SK-N-SH (cell line): Measurements from ENCODE around the gene ANO4. TPM values are rescaled to one million over a fixed set of nuclear protein-coding genes. Genes with fewer than 3 reads are reported as not detected.

Source experiments
- CTCF ChIA-PET: fragments of 300-600, 350-600 bp; formaldehyde crosslinking; extraction: SDS; loops from one replicate; lab custom pipeline; 2021; lab: Yijun Ruan, JAX
- POLR2A ChIA-PET: fragments of 350-600 bp; sonication (Branson Sonifier 250); formaldehyde crosslinking; extraction: SDS; loops from one replicate; lab custom pipeline; 2020; ENCODE audit warnings: antibody characterized with exemption, inconsistent platforms; lab: Yijun Ruan, JAX
- DNase-seq: peaks from one replicate; pipeline ENCODE4 v3.0.0; 2012
- H2AFZ ChIP-seq: fragments of 200-600 bp; sonication (generic); 2 replicates; pipeline ENCODE4 v1.8.1; 2016; ENCODE audit warnings: antibody characterized with exemption, mild to moderate bottlenecking, low read depth
- H3F3A ChIP-seq: fragments of 200-600 bp; sonication (generic); replicated peaks from 2 replicates; pipeline ENCODE3; 2016; ENCODE audit warnings: antibody characterized with exemption, mild to moderate bottlenecking; ENCODE audit not compliant: insufficient read depth
- H3K27ac ChIP-seq, 2 experiments: fragments of 200-500 bp in 1 of 2; fragments of 200-600 bp in 1 of 2; sonication (Bioruptor generic) in 1 of 2; sonication (generic), shearing (Covaris generic) in 1 of 2; 2 replicates each; pipeline versions ENCODE4 v1.5.1 to v1.6.1; 2014 to 2016; ENCODE audit warnings: low read depth in 2 of 2, inconsistent platforms in 1 of 2, low read length in 1 of 2, mild to moderate bottlenecking in 1 of 2, mixed read lengths in 1 of 2
- H3K27me3 ChIP-seq: fragments of 200-600 bp; sonication (generic), shearing (Covaris generic); 2 replicates; pipeline ENCODE4 v1.6.1; 2016; ENCODE audit warnings: mixed run types; ENCODE audit not compliant: insufficient read depth
- H3K36me3 ChIP-seq, 2 experiments: fragments of 200-500 bp in 1 of 2; fragments of 200-600 bp in 1 of 2; sonication (Bioruptor generic) in 1 of 2; sonication (generic) in 1 of 2; replicated peaks in 1 of 2; 2 replicates each; pipeline versions ENCODE3 to v1.5.1; 2014 to 2016; ENCODE audit warnings: low read length in 1 of 2, mild to moderate bottlenecking in 1 of 2; ENCODE audit not compliant: insufficient read depth in 2 of 2, control insufficient read depth in 1 of 2
- H3K4me1 ChIP-seq, 2 experiments: fragments of 200-500 bp in 1 of 2; fragments of 200-600 bp in 1 of 2; sonication (Bioruptor generic) in 1 of 2; sonication (generic), shearing (Covaris generic) in 1 of 2; 2 replicates each; pipeline versions ENCODE4 v1.5.1 to v1.6.1; 2014 to 2016; ENCODE audit warnings: low read depth in 1 of 2, low read length in 1 of 2, mixed run types in 1 of 2; ENCODE audit not compliant: insufficient read depth in 2 of 2, control insufficient read depth in 1 of 2
- H3K4me2 ChIP-seq: fragments of 200-600 bp; sonication (generic), shearing (Covaris generic); 2 replicates; pipeline ENCODE4 v1.6.1; 2017; ENCODE audit warnings: mixed run types
- H3K4me3 ChIP-seq, 2 experiments: fragments of 200-500 bp in 1 of 2; fragments of 200-600 bp in 1 of 2; sonication (Bioruptor generic) in 1 of 2; sonication (generic), shearing (Covaris generic) in 1 of 2; 2 replicates each; pipeline versions ENCODE4 v1.5.1 to v1.8.1; 2014 to 2016; ENCODE audit warnings: low read depth in 2 of 2, inconsistent platforms in 1 of 2, low read length in 1 of 2, mild to moderate bottlenecking in 1 of 2, mixed read lengths in 1 of 2, moderate library complexity in 1 of 2
- H3K79me2 ChIP-seq: fragments of 200-600 bp; sonication (generic); 2 replicates; pipeline ENCODE4 v1.8.1; 2017; ENCODE audit warnings: mild to moderate bottlenecking; ENCODE audit not compliant: insufficient read depth
- H3K9ac ChIP-seq: fragments of 200-600 bp; sonication (generic); 2 replicates; pipeline ENCODE4 v1.6.1; 2017; ENCODE audit warnings: mixed run types
- H3K9me2 ChIP-seq: fragments of 200-600 bp; sonication (generic); 2 replicates; pipeline ENCODE4 v1.6.1; 2017; ENCODE audit warnings: mixed run types
- H3K9me3 ChIP-seq: fragments of 200-600 bp; sonication (generic); 2 replicates; pipeline ENCODE4 v1.6.1; 2017; ENCODE audit warnings: mixed run types, mild to moderate bottlenecking, moderate library complexity
- H4K20me1 ChIP-seq: fragments of 200-600 bp; sonication (generic); 2 replicates; pipeline ENCODE4 v1.6.1; 2017; ENCODE audit warnings: mild to moderate bottlenecking, mixed run types; ENCODE audit not compliant: insufficient read depth
- ELF1 ChIP-seq: IDR thresholded peaks from 2 replicates; pipeline ENCODE4 v1.4.0; 2012
- FOXJ3 ChIP-seq: sonication (generic); formaldehyde crosslinking; IDR thresholded peaks from 2 replicates; pipeline ENCODE4 v1.5.1; 2020; ENCODE audit warnings: mild to moderate bottlenecking, missing genetic modification reagents
- FOXM1 ChIP-seq: IDR thresholded peaks from 2 replicates; pipeline ENCODE4 v1.4.0; 2012; ENCODE audit warnings: low read depth, mild to moderate bottlenecking
- GABPA ChIP-seq: IDR thresholded peaks from 2 replicates; pipeline ENCODE4 v1.4.0; 2012; ENCODE audit warnings: low read depth, mild to moderate bottlenecking
- GATA2 ChIP-seq: sonication (generic); formaldehyde crosslinking; IDR thresholded peaks from 2 replicates; pipeline ENCODE4 v1.5.0; 2020; ENCODE audit warnings: mild to moderate bottlenecking, missing genetic modification reagents
- MAX ChIP-seq: IDR thresholded peaks from 2 replicates; pipeline ENCODE4 v1.4.0; 2012; ENCODE audit warnings: low read depth
- MXI1 ChIP-seq: IDR thresholded peaks from 2 replicates; pipeline ENCODE4 v1.6.1; 2012; ENCODE audit warnings: mild to moderate bottlenecking, low read depth, low read length, improper control_type of control experiment
- NFIC ChIP-seq: IDR thresholded peaks from 2 replicates; pipeline ENCODE4 v1.4.0; 2012; ENCODE audit warnings: borderline replicate concordance
- NRF1 ChIP-seq: IDR thresholded peaks from 2 replicates; pipeline ENCODE4 v1.6.1; 2012; ENCODE audit warnings: low read depth, mild to moderate bottlenecking, low read length
- PBX3 ChIP-seq: IDR thresholded peaks from 2 replicates; pipeline ENCODE4; 2012
- RAD21 ChIP-seq: IDR thresholded peaks from 2 replicates; pipeline ENCODE4 v1.6.1; 2012; ENCODE audit warnings: mild to moderate bottlenecking, low read length
- REST ChIP-seq: IDR thresholded peaks from 2 replicates; pipeline ENCODE4 v1.6.1; 2012; ENCODE audit warnings: mild to moderate bottlenecking, low read depth, low read length, moderate library complexity
- TCF12 ChIP-seq: IDR thresholded peaks from 2 replicates; pipeline ENCODE4 v1.4.0; 2012
- YY1 ChIP-seq: IDR thresholded peaks from 2 replicates; pipeline ENCODE4 v1.4.0; 2012; ENCODE audit warnings: low read depth, mild to moderate bottlenecking
- WGBS: methylation state at CpG from one replicate; pipeline ENCODE4 v1.1.6; 2017; ENCODE audit warnings: low lambda C conversion rate; 5-methylcytosine and 5-hydroxymethylcytosine counted together
- polyA plus RNA-seq, 3 experiments: library from polyadenylated mRNA; depleted of rRNA; stranded (reverse); fragments of >200 nt; gene quantifications; 2 replicates each; pipeline ENCODE4 v1.2.3, GENCODE V29; 2012
- TF ChIP-seq, protein P1 (sequence below): IDR thresholded peaks from 2 replicates; pipeline ENCODE4 v1.4.0; 2012; ENCODE audit warnings: low read depth, borderline replicate concordance

The ANO4 gene
- polyA plus RNA-seq, 1 of the 3 experiments (the other 2 are of a cell fraction): 9.4 TPM

DNA sequence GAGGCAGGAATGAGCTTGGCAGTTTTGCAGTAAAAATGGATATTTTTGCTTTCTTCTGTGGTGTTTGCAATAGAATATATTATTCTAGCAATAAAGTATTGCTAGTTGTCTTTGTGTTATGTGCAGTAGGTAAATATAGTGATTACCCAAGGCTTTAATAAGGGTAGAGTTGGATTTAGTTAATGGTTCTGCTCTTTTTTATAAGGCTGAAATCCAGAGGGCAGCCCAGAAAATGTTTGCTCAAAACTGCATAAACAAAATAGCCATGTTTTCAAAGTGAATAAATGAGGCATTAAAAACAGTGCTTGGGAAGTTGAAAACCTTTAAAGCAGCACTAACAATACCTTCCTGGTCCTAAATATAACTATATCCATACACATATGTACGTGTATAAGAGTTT, 253.1 kb downstream of the ANO4 start (continued):
- TF ChIP-seq REST (no peak), GABPA (no peak), FOXM1 (no peak), MAX (no peak), YY1 (no peak), FOXJ3 (CRISPR knock-in tag) (no peak), ELF1 (no peak), TCF12 (no peak), RAD21 (no peak), PBX3 (no peak), NRF1 (no peak), GATA2 (CRISPR knock-in tag) (no peak), NFIC (no peak), MXI1 (no peak)

DNA sequence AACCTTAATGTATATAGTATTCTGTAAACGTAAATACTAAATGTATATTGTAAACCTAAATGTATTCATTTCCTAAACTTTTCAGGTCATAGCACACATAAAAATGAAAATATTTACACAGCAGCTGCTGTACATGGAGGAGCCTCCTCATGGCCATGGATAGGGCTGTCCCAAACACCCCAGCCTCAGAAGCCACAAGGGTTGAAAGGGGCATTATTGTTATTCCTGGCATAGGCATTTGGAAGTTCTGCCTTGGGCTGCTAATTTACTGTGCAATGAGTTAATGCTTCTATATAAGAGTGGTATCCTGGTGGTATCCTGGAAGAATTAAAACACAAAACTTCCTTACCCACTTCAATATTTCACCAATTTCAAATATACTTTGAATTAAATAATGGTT, 256.1 kb downstream of the ANO4 start:
- POLR2A ChIA-PET: no interaction called here
- Histone ChIP-seq H3K27me3 (no peaks in the 10 kb centered on the region), H3K9me3 (peaks cover under 1% of the 10 kb centered on the region; the same call in 1 of the 2 replicates), H3K79me2 (no peaks in the 10 kb centered on the region), H3K9me2 (no peaks in the 10 kb centered on the region), H3F3A (peaks cover 18% of the 10 kb centered on the region), H4K20me1 (no peaks in the 10 kb centered on the region), H3K36me3 (peaks cover 2 to 10% of the 10 kb centered on the region in 2 experiments), H3K4me1 (peaks cover 0 to 7% of the 10 kb centered on the region in 2 experiments; a peak in 3 of 4 replicates), H3K4me3 (no peak overlapping the region), H2AFZ (no peak overlapping the region), H3K9ac (no peak overlapping the region), H3K4me2 (no peak overlapping the region; the same call in 1 of the 2 replicates), H3K27ac (peak overlapping the region in 1 of 2 experiments; percentile 91; a peak in 3 of 4 replicates)
- no peak for DNase-seq
- 0% methylated on average over 1 of the region's 1 CpG for WGBS
- CTCF ChIA-PET: no interaction called here
- TF ChIP-seq, protein P1, sequence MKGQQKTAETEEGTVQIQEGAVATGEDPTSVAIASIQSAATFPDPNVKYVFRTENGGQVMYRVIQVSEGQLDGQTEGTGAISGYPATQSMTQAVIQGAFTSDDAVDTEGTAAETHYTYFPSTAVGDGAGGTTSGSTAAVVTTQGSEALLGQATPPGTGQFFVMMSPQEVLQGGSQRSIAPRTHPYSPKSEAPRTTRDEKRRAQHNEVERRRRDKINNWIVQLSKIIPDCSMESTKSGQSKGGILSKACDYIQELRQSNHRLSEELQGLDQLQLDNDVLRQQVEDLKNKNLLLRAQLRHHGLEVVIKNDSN: no peak
